Measurements from ENCODE around the gene ASB5. TPM values are rescaled to one million over a fixed set of nuclear protein-coding genes. Genes with fewer than 3 reads are reported as not detected.
"Not testable (repeated sequence)": the region's sequence is repeated elsewhere in the genome, so short reads cannot be mapped to it uniquely, and the experiment has no call there.

Gene ASB5
- total RNA-seq, 1 donor from 2014 or later = not detected

GRCh38 chr4:176300565-176300964, 31.5 kb upstream of the ASB5 start:
- H3K4me3 ChIP-seq = no peak overlapping the region

GRCh38 chr4:176300036-176300435, 31.0 kb upstream of the ASB5 start:
- no peaks in the 10 kb centered on the region for H3K27me3 Mint-ChIP-seq (ENCODE audit: insufficient read depth, low read depth)
- no peak for TF ChIP-seq EZH2phosphoT487 (IDR thresholded peaks at IDR 0.05)
- TF ChIP-seq CTCF (IDR thresholded peaks at IDR 0.05) = no peak
- TF ChIP-seq EZH2 (IDR thresholded peaks at IDR 0.05) = no peak
- Histone ChIP-seq H3K79me2 (ENCODE audit: low read depth) (no peaks in the 10 kb centered on the region), H3K36me3 (no peaks in the 10 kb centered on the region), H3K27me3 (no peaks in the 10 kb centered on the region), H3K4me3 (no peak overlapping the region), H3F3A (ENCODE audit: low read depth) (no peaks in the 10 kb centered on the region), H3K4me2 (no peak overlapping the region), H3K9me3 (ENCODE audit: low read depth) (no peaks in the 10 kb centered on the region), H4K20me1 (ENCODE audit: low read depth) (no peaks in the 10 kb centered on the region), H3K9ac (no peak overlapping the region), H3K4me1 (peaks cover 10% of the 10 kb centered on the region), H2AFZ (replicated peaks) (no peak overlapping the region), H3K27ac (no peak overlapping the region)
- H3K9me3 Mint-ChIP-seq = no peaks in the 10 kb centered on the region
- H3K4me3 Mint-ChIP-seq = no peak overlapping the region
- H3K36me3 Mint-ChIP-seq = no peaks in the 10 kb centered on the region
- no peak overlapping the region for H3K27ac Mint-ChIP-seq
- no peak for DNase-seq (ENCODE audit: low spot score)
- H3K4me1 Mint-ChIP-seq = no peaks in the 10 kb centered on the region

More at GRCh38 chr4:176300565-176300964, 31.5 kb upstream of the ASB5 start:
- no peak overlapping the region for H2AFZ ChIP-seq (replicated peaks)
- no peaks in the 10 kb centered on the region for H3K36me3 ChIP-seq
- H3K4me3 Mint-ChIP-seq = no peak overlapping the region
- no peaks in the 10 kb centered on the region for H3K9me3 ChIP-seq (ENCODE audit: low read depth)
- H3K9me3 Mint-ChIP-seq = no peaks in the 10 kb centered on the region
- no peaks in the 10 kb centered on the region for H3K27me3 Mint-ChIP-seq (ENCODE audit: insufficient read depth, low read depth)
- peaks cover 10% of the 10 kb centered on the region for H3K4me1 ChIP-seq
- H3K27me3 ChIP-seq = no peaks in the 10 kb centered on the region
- H4K20me1 ChIP-seq (ENCODE audit: low read depth) = no peaks in the 10 kb centered on the region
- H3K79me2 ChIP-seq (ENCODE audit: low read depth) = no peaks in the 10 kb centered on the region
- no peak for DNase-seq (ENCODE audit: low spot score)
- no peak overlapping the region for H3K9ac ChIP-seq
- H3K4me2 ChIP-seq = no peak overlapping the region
- H3K36me3 Mint-ChIP-seq = no peaks in the 10 kb centered on the region
- H3F3A ChIP-seq (ENCODE audit: low read depth) = no peaks in the 10 kb centered on the region
- no peaks in the 10 kb centered on the region for H3K4me1 Mint-ChIP-seq
- no peak overlapping the region for H3K27ac ChIP-seq
- H3K27ac Mint-ChIP-seq = no peak overlapping the region
- no peak for TF ChIP-seq CTCF (IDR thresholded peaks at IDR 0.05)
- TF ChIP-seq EZH2phosphoT487 (IDR thresholded peaks at IDR 0.05) = no peak
- TF ChIP-seq EZH2 (IDR thresholded peaks at IDR 0.05) = no peak

GRCh38 chr4:176298664-176299063, 29.6 kb upstream of the ASB5 start:
- TF ChIP-seq EZH2 (IDR thresholded peaks at IDR 0.05) = no peak
- TF ChIP-seq EZH2phosphoT487 (IDR thresholded peaks at IDR 0.05) = no peak
- no peak for TF ChIP-seq CTCF (IDR thresholded peaks at IDR 0.05)
- Mint-ChIP-seq H3K27ac (no peak overlapping the region), H3K9me3 (no peaks in the 10 kb centered on the region), H3K4me3 (no peak overlapping the region), H3K4me1 (no peaks in the 10 kb centered on the region), H3K27me3 (ENCODE audit: insufficient read depth, low read depth) (no peaks in the 10 kb centered on the region), H3K36me3 (no peaks in the 10 kb centered on the region)
- Histone ChIP-seq H3F3A (ENCODE audit: low read depth) (no peaks in the 10 kb centered on the region), H3K27me3 (no peaks in the 10 kb centered on the region), H4K20me1 (ENCODE audit: low read depth) (no peaks in the 10 kb centered on the region), H3K4me2 (no peak overlapping the region), H3K4me3 (no peak overlapping the region), H2AFZ (replicated peaks) (no peak overlapping the region), H3K9ac (no peak overlapping the region), H3K4me1 (peaks cover 10% of the 10 kb centered on the region), H3K36me3 (no peaks in the 10 kb centered on the region), H3K9me3 (ENCODE audit: low read depth) (no peaks in the 10 kb centered on the region), H3K27ac (no peak overlapping the region), H3K79me2 (ENCODE audit: low read depth) (no peaks in the 10 kb centered on the region)
- no peak for DNase-seq (ENCODE audit: low spot score)

- H3K4me2 ChIP-seq; H3K27ac Mint-ChIP-seq; H4K20me1 ChIP-seq (ENCODE audit: low read depth); H3K4me3 ChIP-seq; H3K79me2 ChIP-seq (ENCODE audit: low read depth); H3K36me3 ChIP-seq; H3K27ac ChIP-seq; H3K27me3 Mint-ChIP-seq (ENCODE audit: insufficient read depth, low read depth); H3K4me3 Mint-ChIP-seq; DNase-seq (ENCODE audit: low spot score); H3K9ac ChIP-seq; H3K27me3 ChIP-seq; H2AFZ ChIP-seq (replicated peaks); H3K4me1 Mint-ChIP-seq; H3K36me3 Mint-ChIP-seq; H3K9me3 ChIP-seq (ENCODE audit: low read depth); H3F3A ChIP-seq (ENCODE audit: low read depth); H3K4me1 ChIP-seq; H3K9me3 Mint-ChIP-seq: not testable (repeated sequence)
These were observed 26.9 kb upstream of the ASB5 start for GRCh38 chr4:176295907-176296306.
